PFSK-1 (cell line): Measurements from ENCODE around the gene FUNDC2.

Experiments used
- FOXP2 ChIP-seq: optimal IDR thresholded peaks from 2 replicates; pipeline ENCODE3; 2011; ENCODE audit warnings: borderline replicate concordance, control low read depth, inconsistent platforms; ENCODE audit not compliant: insufficient read depth; ENCODE audit errors: extremely low read length, extremely low read depth
- SIN3A ChIP-seq: IDR thresholded peaks from 2 replicates; pipeline ENCODE4 v1.6.1; 2012; ENCODE audit warnings: mild to moderate bottlenecking, low read length, moderate library complexity, borderline replicate concordance; ENCODE audit not compliant: insufficient read depth
- TAF1 ChIP-seq: IDR thresholded peaks from 2 replicates; pipeline ENCODE4 v1.6.1; 2012; ENCODE audit warnings: low read length, control low read depth, borderline replicate concordance; ENCODE audit not compliant: insufficient read depth

DNA sequence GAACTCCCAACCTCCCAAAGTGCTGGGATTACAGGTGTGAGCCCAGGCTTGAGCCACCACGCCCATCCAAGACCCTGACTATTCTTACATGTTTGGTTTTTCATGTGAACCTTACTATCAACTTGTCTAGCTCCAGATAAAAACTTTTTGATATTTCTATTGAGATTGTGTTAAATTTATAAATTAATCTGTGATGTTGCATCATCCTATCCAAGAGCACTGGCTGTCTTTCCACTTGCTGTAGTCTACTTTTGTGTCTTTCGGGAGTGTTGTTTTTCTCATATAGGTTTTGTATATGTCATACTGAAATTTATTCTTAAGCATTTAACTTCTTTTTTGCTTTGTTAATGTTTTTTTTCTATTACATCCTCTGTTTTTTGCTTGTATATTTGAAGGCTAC lies 79.3 kb downstream of the FUNDC2 start:
- no peak for TF ChIP-seq FOXP2
- TF ChIP-seq TAF1 = no peak
- TF ChIP-seq SIN3A = no peak
